Kidney (tissue), 14 donors: ENCODE measurements around the gene ANKRD13B. TPM values are rescaled to one million over a fixed set of nuclear protein-coding genes. Genes with fewer than 3 reads are reported as not detected.
A peak's percentile ranks its signal among the peaks of the same experiment; 100 is the strongest.

Experiments
- DNase-seq, 5 donors: peaks; one replicate each; pipeline ENCODE4 v3.0.0-alpha.2; 2013 to 2020
- FAIRE-seq: peaks from 2 replicates; lab custom pipeline; 2012; peaks lifted over from hg19 to GRCh38; lab: Jason Lieb, UNC
- H3K27ac ChIP-seq, 2 donors: one replicate each; pipeline ENCODE4 v1.7.0; 2013; ENCODE audit warnings: low read depth in 2 of 2, low read length in 2 of 2, inconsistent platforms in 1 of 2
- H3K27me3 ChIP-seq: one replicate; pipeline ENCODE4 v1.7.1; 2013; ENCODE audit warnings: low read length, inconsistent platforms; ENCODE audit not compliant: control insufficient read depth, insufficient read depth
- H3K36me3 ChIP-seq, 3 donors: one replicate each; pipeline versions ENCODE4 v1.7.0 to v1.7.1; 2013; ENCODE audit warnings: low read length in 3 of 3, control low read depth in 1 of 3, inconsistent platforms in 1 of 3; ENCODE audit not compliant: insufficient read depth in 3 of 3, control insufficient read depth in 2 of 3
- H3K4me1 ChIP-seq, 3 donors: one replicate each; pipeline versions ENCODE4 v1.7.0 to v1.7.1; 2013; ENCODE audit warnings: low read length in 3 of 3, inconsistent platforms in 1 of 3, low read depth in 1 of 3; ENCODE audit not compliant: control insufficient read depth in 2 of 3, insufficient read depth in 2 of 3
- H3K4me3 ChIP-seq, 3 donors: one replicate each; pipeline versions ENCODE4 v1.7.0 to v1.8.1; 2013; ENCODE audit warnings: low read length in 3 of 3, control low read depth in 1 of 3, inconsistent platforms in 1 of 3
- H3K9ac ChIP-seq, 3 donors: one replicate each; pipeline versions ENCODE4 v1.7.0 to v1.7.1; 2013; ENCODE audit warnings: low read length in 3 of 3, control low read depth in 1 of 3, inconsistent platforms in 1 of 3
- H3K9me3 ChIP-seq, 3 donors: one replicate each; pipeline versions ENCODE4 v1.7.0 to v1.7.1; 2013; ENCODE audit warnings: low read length in 3 of 3, control low read depth in 1 of 3, inconsistent platforms in 1 of 3; ENCODE audit not compliant: control insufficient read depth in 2 of 3, insufficient read depth in 1 of 3
- CTCF ChIP-seq: IDR thresholded peaks from 3 replicates; pipeline ENCODE4 v1.5.1; 2012; ENCODE audit warnings: mild to moderate bottlenecking, moderate library complexity, borderline replicate concordance; ENCODE audit not compliant: insufficient read depth; ENCODE audit errors: extremely low read depth
- intact Hi-C: fragments of 100-400 bp; cut with DNase I; formaldehyde crosslinking; loops from one replicate; pipeline ENCODE4 v1.11.1; 2022
- polyA plus RNA-seq: library from polyadenylated mRNA; stranded (reverse); fragments of 350-450 nt; fragmentation: Illumina TruSeq; extraction: RNeasy Lipid Tissue Mini Kit (QIAGEN cat#74804); gene quantifications from one replicate; pipeline ENCODE4 v1.2.3, GENCODE V29; 2014; ENCODE audit warnings: low read depth, low replicate concordance; ENCODE audit not compliant: insufficient read depth
- total RNA-seq: library from RNA; stranded (reverse); fragmentation: NEBNext Ultra II Directional; extraction: Animal tissue kit (Norgen Biotek cat#: 25700); gene quantifications from one replicate; pipeline ENCODE4 v1.2.1, GENCODE V29; 2021
- donor health status: control.
- donor health status: control.
- donor health status: control.
- donor health status: control.
- donor health status: control.
- donor health status: DM: yes; HTN: yes; CAD: no.
- donor health status: Normal renal cell carcinoma (clear cell type).

ANKRD13B gene
- total and polyA plus RNA-seq, 2 donors from 2014 or later: 2.8 to 3.3 TPM

GRCh38 chr17:29578626-29579485 lies 14.1 kb upstream of the ANKRD13B start:
- peaks cover 0 to 19% (median 18%) of the 10 kb centered on the region in 3 donors for H3K36me3 ChIP-seq
- no peak overlapping the region for H3K27ac ChIP-seq
- no peaks in the 10 kb centered on the region for H3K9me3 ChIP-seq
- H3K9ac ChIP-seq: no peak overlapping the region
- no peaks in the 10 kb centered on the region for H3K27me3 ChIP-seq
- H3K4me3 ChIP-seq: no peak overlapping the region
- intact Hi-C loops: no loop called here
- H3K4me1 ChIP-seq: peaks cover 0 to 3% (median 3%) of the 10 kb centered on the region in 3 donors
- FAIRE-seq (no peak), DNase-seq (peak in 1 of 5 donors; percentile 35)
- no peak for TF ChIP-seq CTCF

GRCh38 chr17:29579866-29580771 lies 12.8 kb upstream of the ANKRD13B start:
- intact Hi-C loops: no loop called here
- peaks cover 0 to 7% (median 5%) of the 10 kb centered on the region in 3 donors for H3K4me1 ChIP-seq
- FAIRE-seq (no peak), DNase-seq (peak; percentile 84 to 93 (median 89))
- no peak overlapping the region for H3K9ac ChIP-seq
- no peak overlapping the region for H3K4me3 ChIP-seq
- peaks cover 0 to 19% (median 18%) of the 10 kb centered on the region in 3 donors for H3K36me3 ChIP-seq
- H3K27me3 ChIP-seq: no peaks in the 10 kb centered on the region
- peak; percentile 91 for TF ChIP-seq CTCF
- H3K27ac ChIP-seq: no peak overlapping the region
- H3K9me3 ChIP-seq: no peaks in the 10 kb centered on the region

- intact Hi-C loops: no loop called here
- H3K27me3 ChIP-seq: no peaks in the 10 kb centered on the region
- FAIRE-seq (no peak), DNase-seq (peak in 2 of 5 donors; percentile 55 to 73)
- no peak for TF ChIP-seq CTCF
- H3K27ac ChIP-seq: no peak overlapping the region
- no peaks in the 10 kb centered on the region for H3K9me3 ChIP-seq
- H3K36me3 ChIP-seq: peaks cover 0 to 15% (median 8%) of the 10 kb centered on the region in 3 donors
- H3K9ac ChIP-seq: no peak overlapping the region
- H3K4me3 ChIP-seq: no peak overlapping the region
- H3K4me1 ChIP-seq: peaks cover 0 to 14% (median 5%) of the 10 kb centered on the region in 3 donors
Measured at GRCh38 chr17:29581583-29582253, 11.2 kb upstream of the ANKRD13B start.
